T-helper 2 cell (primary cell): ENCODE measurements around the gene PIM3.

ENCODE experiments used
- DNase-seq, 5 experiments: peaks; one replicate each; pipeline versions ENCODE4 v3.0.0 to v3.0.0-alpha.2; 2012 to 2022

The PIM3 gene

DNA sequence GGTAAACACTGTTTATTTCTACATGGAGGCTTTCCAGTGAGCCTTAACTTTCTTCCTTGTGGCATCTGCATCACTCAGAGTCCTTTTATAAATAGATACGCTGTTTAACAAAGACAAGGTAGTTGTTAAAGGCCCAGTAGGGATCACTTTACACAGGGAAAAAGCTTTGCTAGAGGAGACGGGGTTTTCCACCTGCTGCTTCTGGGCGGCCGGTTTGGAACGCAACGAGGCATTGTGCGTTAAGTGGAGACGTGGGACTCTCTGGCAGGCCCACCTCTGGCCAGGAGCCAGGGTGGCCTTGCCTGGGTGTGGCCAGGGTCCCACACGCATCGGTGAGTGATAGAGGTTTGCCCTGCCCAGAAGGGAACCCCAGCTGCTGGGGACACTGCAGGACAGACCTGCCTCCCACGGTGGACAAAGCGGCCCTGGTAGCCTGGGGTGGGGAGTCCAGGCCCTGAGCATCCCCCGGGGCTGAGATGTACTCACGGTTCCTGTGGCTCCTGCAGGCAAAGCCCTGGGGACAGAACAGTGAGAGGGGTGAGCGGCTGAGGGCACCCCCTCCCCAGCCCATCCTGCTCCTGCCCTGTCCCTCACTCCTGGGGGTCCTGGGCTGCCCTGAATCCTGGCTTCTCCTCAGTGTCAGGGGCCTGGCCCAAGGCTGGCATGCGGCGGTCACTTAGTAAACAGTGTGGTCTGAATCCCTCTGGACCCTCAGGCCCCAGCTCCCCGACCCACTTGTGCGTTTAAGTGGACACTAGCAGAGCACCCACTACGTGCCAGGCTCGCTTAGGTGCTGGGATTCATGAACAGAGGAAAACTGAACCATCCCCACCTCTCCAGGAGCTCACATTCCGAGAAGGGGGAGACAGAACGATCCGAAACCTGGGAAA lies 47.8 kb downstream of the PIM3 start:
- no peak for DNase-seq

DNA sequence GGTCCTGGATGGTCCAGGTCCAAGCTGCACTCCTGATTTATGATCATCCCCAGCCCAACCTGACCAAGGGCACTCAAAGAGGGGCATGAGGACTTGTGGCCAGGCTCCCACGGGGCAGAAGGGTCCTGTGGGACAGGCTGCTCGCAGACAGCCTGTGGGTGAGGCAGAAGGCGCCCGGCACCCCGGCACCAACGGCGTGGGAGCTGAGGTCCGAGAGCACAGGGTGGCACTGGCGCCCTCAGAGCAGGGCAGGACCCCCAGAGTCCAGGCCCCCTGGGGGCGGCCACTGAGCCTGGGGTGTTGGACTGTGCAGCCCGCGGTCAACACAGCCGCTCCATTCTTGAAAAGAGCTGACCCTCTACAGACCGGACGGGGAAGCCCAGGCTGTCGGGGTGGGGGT lies 48.7 kb downstream of the PIM3 start:
- DNase-seq: no peak

DNA sequence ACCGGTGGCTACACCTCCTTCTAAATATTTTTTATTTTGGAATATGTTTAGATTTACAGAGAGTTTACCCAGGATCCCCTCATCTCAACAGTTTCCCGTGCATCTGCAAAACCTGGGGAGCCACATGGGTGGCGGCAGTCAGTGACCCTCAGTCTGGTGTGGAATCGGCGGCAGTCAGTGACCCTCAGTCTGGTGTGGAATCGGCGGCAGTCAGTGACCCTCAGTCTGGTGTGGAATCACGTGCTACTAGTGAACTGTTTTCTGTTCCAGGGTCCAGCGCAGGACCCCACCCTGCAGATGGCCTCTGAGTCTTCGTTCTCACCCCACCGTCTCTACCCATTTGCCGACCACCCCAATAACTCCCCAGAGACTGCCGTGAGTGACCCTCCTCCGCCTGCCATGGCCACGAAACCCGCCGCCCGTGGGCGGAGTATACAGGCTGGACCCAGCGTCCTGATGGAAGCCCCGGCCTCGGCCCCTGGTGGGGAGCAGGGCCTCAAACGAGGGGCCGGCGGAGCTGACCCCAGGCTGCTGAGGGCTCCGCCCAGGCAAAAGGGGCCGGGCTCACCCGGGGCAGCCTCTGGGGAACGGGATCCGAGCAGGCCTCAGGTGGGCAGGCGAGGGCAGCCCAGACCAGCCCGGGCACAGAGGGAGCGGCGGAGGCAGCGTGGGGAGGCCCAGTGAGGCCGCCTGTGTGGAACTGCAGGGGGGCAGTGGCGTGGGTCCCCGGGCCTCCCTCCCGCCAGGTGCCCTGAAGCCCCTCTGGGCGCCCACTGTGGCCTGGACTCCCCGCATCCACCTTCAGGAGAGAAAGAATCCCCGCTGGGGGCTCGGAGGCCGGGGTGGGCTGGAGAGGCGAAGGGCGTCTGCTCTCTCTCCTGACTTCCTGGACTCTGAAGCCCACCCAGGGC lies 49.4 kb downstream of the PIM3 start:
- DNase-seq: no peak

DNA sequence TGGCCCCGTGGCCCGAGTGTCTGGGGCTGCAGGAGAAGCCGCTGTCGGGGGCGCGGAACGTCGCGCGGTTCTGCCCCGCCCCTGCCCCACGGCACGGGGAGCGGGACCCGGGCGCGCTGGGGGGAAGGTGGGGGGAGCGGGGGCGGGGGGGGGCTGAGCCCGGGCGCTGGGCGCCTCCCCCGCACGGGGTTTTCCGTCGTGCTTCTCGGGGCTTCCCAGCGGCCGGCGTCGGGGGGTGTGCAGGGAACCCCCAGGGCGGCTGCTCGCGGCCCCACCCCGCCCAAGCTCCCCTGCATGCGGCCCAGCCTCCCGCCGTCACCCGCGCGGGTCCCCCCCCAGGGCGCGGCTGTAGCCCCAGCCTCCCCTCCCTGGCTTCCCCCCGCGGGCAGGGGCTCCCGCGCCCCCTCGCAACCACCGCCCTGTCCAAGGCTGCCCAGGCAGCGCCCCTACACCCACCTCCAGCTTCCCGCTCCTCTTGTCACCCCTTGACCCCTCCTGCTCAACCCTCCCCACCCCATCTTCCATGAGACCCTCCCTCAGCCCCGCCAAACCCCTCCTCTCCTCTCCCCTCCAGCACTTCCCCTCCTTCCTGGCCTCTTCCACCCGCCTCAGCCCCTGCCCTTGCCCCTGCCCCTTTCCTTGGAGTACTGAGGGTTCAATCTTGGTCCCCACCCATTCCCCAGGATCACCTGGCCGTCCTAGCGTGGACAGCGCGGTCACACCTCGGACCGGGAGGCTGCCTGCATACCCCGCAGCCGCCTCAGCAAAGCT lies 50.3 kb downstream of the PIM3 start:
- DNase-seq: peak in 4 of 5 experiments; percentile 38 to 68 (median 54)

DNA sequence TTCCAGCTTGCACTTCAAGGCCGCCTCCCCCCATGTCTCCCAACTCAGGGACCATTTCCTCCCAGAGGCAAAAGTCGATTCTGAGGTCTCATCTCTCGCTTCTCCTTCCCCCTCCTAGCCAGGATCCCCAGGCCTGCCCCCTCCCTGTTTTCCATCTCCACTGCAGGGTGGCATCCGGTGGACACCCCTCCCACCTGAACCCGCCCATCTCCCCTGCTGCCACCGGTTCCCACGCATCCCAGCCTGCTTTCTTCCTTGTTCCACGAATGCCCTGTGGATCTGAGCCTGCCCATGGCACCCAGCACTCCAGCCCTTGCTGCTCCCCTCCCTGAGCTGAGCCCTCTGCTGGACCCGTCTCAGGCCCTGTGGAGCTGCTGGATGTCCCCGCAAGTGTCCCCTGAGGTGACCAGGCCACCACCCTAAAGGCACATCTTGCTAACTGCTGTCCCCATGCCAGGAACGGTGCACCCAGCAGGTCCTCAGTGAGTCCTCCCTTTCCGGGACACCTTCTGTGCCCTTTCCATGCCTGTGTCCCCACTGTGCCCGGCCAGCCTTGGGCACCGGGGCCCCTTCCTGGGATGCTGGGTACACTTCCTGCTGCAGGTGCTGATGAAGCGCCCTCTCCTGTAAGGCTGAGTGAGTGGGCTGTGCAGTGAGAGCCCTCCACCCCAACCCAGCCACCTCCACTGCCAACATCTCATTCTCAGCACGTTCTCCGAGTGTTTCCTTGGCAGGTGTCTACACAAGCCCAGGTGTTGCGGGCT lies 51.1 kb downstream of the PIM3 start:
- peak in 1 of 5 experiments; percentile 3 for DNase-seq

DNA sequence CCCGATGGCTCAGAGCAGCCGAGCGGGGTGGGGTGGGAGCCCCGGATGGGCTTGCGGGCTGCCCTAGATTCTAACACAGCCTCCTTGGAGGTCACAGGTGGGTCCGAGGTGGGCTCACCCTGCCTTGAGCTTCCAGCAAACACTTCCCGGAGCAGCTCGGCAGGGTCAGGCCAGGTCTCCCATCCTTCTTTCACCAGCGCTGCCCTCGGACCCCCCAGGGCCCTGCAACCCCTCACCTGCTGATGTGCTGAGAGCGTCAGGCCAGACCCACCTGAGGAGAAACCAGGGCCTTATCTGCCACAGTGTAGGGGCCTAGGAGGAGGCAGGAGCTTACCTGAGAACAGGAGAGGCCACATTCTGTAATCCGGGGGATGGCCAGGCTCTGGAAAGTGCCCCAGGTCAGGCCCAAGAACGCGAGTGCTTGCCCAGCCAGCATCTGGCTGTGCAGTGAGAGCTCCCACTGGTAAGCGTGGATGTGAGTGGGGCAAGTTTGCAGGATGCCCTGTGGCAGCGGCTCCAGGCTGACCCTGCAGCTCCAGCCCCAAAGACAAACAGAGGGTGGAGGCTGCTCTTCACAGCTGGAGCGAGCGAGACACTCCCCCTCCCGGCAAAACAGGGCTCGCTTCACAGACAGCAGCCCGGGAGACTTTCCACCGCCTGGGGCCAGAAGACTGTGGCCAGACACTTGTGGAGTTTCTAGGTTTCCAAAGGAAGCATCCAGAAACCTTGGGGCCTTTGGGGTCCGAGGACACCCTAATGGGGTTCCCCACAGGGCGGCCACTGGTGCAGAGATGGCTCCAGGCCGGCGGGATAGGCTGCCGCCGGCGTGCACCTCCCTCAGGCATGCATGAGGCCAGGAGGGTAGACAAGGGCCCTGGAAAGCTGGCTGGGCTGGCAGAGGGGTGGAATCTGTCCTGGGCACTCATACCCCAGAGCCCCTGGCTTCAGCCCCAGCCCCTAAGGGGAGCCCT lies 51.9 kb downstream of the PIM3 start, which contains the start of gene IL17REL:
TSS of gene IL17REL (minus strand) at position 555 of the 971 bp plus-strand sequence. CDS start at position 436, 119 bp downstream.
- no peak for DNase-seq
